SJSA1 (cell line): Measurements from ENCODE around the gene ARMC2. TPM values are rescaled to one million over a fixed set of nuclear protein-coding genes. Genes with fewer than 3 reads are reported as not detected.
"Not testable (repeated sequence)": the region's sequence is repeated elsewhere in the genome, so short reads cannot be mapped to it uniquely, and the experiment has no call there.

ENCODE experiments used
- DNase-seq, 2 experiments: peaks; one replicate each; pipeline ENCODE4 v3.0.0-alpha.2; 2015 to 2020; ENCODE audit warnings: low spot score in 2 of 2, low read depth in 1 of 2
- H3K27ac ChIP-seq: fragments of 250-450 bp; sonication (Bioruptor Pico); 2 replicates; pipeline ENCODE4 v1.5.1; 2020; ENCODE audit warnings: mild to moderate bottlenecking, moderate library complexity
- H3K27me3 ChIP-seq: fragments of 250-450 bp; sonication (Bioruptor Pico); replicated peaks from 2 replicates; pipeline ENCODE4 v1.5.1; 2020; ENCODE audit warnings: mild to moderate bottlenecking, moderate library complexity
- H3K36me3 ChIP-seq: fragments of 250-450 bp; sonication (Bioruptor Pico); 2 replicates; pipeline ENCODE4 v1.5.1; 2020; ENCODE audit warnings: mild to moderate bottlenecking
- H3K4me1 ChIP-seq: fragments of 250-450 bp; sonication (Bioruptor Pico); replicated peaks from 2 replicates; pipeline ENCODE4 v1.6.1; 2021; ENCODE audit warnings: mild to moderate bottlenecking
- H3K4me3 ChIP-seq: fragments of 250-450 bp; sonication (Bioruptor Pico); 2 replicates; pipeline ENCODE4 v1.5.1; 2020; ENCODE audit warnings: mild to moderate bottlenecking
- H3K9me3 ChIP-seq: fragments of 250-450 bp; sonication (Bioruptor Pico); replicated peaks from 2 replicates; pipeline ENCODE4 v1.5.1; 2020; ENCODE audit warnings: mild to moderate bottlenecking
- total RNA-seq: library from RNA; depleted of rRNA; stranded (reverse); fragments of >200 nt; shearing (Covaris generic); gene quantifications from 2 replicates; pipeline ENCODE4 v1.2.3, GENCODE V29; 2014

The ARMC2 gene
- total RNA-seq, 1 experiment from 2014 or later = 0.71 TPM

DNA sequence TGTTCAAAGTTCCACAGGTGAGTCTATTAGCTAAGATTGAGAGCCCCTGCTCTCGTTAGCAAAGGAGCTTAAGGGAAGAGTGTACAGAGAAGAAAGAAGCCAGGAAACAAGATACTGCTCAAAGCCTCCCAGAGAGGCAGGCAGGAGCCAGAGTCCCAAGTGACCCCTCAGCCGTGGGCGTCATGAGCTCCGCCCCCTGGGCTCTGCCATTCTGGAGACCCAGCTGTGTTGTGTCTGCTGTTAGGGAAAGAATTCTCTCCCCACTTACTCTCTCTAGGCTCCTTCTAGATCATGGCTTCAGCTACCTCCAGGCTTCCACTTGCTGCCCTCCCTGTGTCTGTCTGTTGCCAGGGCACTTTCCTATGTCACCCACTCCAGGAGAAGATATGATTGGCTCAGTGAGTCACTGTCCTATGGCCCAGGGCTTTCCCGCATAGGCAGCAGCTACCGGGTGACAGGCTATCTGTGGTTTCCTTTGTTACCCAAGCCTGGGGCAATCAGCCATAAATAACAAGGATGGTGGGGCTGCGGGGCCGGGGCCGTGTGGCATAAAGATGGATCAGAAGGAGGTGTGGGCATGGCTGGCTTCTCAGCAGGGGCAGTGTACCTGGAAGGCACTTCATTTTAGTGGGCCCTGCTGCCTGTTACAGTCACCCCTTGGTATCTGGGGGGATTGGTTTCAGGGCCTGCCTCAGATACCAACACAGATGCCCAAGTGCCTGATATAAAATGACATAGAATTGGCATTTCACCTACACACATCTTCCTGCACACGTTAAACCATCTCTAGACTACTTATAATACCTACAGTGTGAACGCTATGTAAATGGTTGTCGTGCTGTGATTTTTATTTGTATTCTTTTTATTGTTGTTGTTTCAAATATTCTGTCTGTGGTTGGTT lies 118.9 kb downstream of the ARMC2 start:
- no peak overlapping the region for H3K4me3 ChIP-seq
- H3K27ac ChIP-seq = no peak overlapping the region
- peaks cover 8% of the 10 kb centered on the region for H3K4me1 ChIP-seq
- peak; percentile 30 to 53 for DNase-seq
- H3K27me3 ChIP-seq = no peaks in the 10 kb centered on the region
- no peaks in the 10 kb centered on the region for H3K36me3 ChIP-seq
- no peaks in the 10 kb centered on the region for H3K9me3 ChIP-seq

DNA sequence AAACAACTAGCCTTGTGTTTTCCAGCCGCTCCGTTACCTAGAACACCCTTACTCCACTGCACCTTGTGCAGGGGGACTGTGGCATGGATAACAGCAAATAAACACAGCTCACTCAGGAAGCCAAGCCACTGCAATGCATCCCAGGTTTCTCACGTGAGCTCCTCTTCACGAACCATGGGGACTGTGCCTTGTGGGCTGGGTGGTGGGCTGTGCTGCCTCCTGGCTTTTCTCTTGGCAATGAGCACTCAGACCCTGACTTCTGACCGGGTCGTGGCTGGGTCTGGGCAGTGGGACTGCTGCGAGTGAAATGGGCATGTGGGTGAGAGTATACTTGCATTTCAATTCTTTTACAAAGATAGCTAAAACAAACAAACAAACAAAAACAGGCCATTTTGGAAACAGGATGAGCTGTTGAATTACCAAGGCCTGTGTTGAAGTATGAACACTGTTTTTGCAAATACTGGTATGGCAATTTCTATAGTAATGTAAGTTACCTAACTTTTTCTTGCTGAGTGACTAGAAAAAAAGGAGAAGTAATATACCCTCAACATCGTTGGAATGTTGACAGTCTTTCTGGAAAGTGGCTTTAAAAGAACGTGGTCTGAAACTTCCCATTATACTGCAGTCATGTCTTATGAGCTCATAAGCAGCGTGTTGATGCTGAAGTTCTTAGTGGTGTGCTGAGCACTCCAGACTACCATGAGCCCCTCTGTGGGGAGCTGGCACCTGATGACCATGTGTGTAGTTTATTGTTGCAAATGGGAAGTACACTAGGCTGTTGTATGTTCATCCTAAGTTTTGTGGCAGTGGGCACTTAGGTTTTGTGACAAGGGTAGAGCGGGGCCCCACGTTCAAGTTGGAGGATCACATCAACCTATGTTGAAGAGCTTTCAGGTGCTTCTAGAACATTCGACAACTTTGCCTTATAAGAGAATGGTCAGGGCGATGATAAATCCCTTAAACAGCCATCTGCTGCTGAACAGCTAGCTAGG lies 120.4 kb downstream of the ARMC2 start:
- Histone ChIP-seq H3K4me3 (no peak overlapping the region), H3K4me1 (peaks cover 6% of the 10 kb centered on the region), H3K27me3 (no peaks in the 10 kb centered on the region), H3K27ac (no peak overlapping the region), H3K36me3 (no peaks in the 10 kb centered on the region), H3K9me3 (no peaks in the 10 kb centered on the region)
- DNase-seq = no peak

DNA sequence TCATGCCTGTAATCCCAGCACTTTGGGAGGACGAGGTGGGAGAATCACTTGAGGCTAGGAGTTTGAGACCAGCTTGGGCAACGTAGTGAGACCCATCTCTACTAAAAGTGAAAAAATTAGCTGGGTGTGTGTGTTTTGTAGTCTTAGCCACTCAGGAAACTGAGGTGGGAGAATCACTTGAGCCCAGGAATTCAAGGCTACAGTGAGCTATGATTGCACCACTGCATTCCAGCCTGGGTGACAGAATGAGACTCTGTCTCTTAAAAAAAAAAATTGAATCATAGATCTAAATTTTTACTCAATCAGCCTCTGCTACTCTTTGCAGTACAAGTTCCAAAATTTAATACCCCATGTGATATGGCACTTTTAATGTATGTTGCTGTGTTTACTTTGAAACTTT lies 121.6 kb downstream of the ARMC2 start:
- Histone ChIP-seq H3K4me1 (peaks cover 6% of the 10 kb centered on the region), H3K36me3 (no peaks in the 10 kb centered on the region), H3K27ac (no peak overlapping the region), H3K27me3 (no peaks in the 10 kb centered on the region), H3K9me3 (no peaks in the 10 kb centered on the region), H3K4me3 (no peak overlapping the region)
- no peak for DNase-seq

DNA sequence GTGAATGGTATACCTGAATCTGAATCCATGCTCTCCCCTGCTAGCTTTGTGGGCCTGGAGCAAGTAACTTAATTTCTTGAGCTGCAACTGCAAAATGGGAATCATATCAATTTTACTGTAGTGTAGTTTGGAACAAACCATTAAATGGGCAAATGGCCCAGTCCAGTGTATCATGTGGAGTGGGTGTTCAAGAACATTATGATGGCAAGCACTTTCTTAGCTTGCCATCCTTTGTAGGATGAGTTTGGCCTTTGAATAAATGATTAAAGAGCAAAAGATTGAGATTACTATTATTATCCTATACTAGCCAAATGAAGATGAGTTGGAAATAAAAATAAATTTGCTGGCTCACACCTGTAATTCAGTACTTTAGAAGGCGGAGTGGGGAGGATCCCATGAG lies 126.0 kb downstream of the ARMC2 start:
- Histone ChIP-seq H3K36me3 (no peaks in the 10 kb centered on the region), H3K27me3 (no peaks in the 10 kb centered on the region), H3K4me1 (no peaks in the 10 kb centered on the region), H3K27ac (no peak overlapping the region), H3K9me3 (no peaks in the 10 kb centered on the region), H3K4me3 (no peak overlapping the region)
- no peak for DNase-seq

DNA sequence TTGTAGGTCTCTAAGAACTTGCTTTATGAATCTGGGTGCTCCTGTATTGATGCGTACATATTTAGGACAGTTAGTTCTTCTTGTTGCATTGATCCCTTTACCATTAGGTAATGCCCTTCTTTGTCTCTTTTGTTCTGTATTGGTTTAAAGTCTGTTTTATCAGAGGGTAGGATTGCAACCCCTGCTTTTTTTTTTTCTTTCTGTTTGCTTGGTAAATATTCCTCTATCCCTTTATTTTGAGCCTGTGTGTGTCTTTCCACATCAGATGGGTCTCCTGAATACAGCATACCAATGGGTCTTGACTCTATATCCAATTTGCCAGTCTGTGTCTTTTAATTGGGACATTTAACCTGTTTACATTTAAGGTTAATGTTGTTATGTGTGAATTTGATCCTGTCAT lies 130.4 kb downstream of the ARMC2 start:
- H3K36me3 ChIP-seq, H3K4me1 ChIP-seq, H3K9me3 ChIP-seq, H3K4me3 ChIP-seq, H3K27me3 ChIP-seq, H3K27ac ChIP-seq, DNase-seq: not testable (repeated sequence)

DNA sequence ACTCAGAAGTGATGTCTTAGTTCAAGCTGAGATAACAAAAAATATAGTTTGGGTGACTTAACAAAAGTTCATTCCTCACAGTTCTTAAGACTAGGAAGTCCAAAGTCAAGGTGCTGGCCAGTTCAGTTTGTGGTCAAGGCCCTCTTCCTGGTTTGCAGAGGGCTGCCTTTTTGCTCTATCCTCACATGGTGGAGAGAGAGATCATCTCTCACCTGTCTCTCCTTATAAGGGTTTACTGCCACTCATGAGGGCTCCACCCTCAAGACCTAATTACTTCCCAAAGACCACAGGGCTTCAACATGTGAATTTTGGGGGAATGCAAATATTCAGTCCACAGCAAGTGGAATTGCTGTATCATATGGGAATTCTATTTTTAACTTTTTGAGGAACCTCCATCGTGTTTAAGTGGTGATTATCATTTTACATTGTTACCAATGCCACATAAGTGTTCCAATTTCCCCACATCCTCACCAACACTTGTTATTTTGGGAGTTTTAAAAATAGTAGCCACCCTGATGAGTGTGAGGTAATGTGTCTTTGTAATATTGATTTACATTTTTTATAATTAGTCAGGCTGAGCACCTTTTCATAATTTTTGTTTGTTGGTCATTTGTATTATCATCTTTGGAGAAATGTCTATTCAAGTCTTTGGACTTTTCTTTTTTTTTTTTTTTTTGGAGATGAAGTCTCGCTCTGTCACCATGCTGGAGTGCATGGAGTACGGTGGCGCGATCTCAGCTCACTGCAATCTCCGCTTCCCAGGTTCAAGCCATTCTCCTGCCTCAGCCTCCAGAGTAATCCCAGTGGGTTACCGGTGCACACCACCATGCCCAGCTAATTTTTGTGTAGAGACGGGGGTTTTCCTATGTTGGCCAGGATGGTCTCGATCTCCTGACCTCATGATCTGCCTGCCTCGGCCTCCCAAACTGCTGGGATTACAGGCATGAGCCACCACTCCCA lies 134.2 kb downstream of the ARMC2 start:
- Histone ChIP-seq H3K27ac (no peak overlapping the region), H3K36me3 (no peaks in the 10 kb centered on the region; the same call in 1 of the 2 replicates), H3K9me3 (no peaks in the 10 kb centered on the region), H3K4me3 (no peak overlapping the region), H3K27me3 (no peaks in the 10 kb centered on the region), H3K4me1 (no peaks in the 10 kb centered on the region)
- DNase-seq = no peak

DNA sequence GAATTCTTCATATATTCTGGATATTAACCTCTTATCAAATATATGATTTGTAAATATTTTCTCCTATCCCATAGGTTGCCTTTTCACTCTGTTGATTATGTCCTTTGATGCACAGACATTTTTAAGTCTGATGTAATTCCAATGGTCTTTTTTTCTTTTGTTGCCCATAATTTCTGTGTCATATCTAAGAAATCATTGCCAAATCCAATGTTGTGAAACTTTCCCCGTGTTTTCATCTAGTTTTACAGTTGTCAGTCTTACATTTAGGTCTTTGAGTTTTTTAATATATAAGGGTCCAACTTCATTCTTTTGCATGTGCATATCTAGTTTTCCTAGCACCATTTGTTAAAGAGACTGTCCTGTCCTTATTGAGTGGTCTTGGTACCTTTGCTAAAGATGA lies 134.9 kb downstream of the ARMC2 start:
- Histone ChIP-seq H3K9me3 (no peaks in the 10 kb centered on the region), H3K27ac (no peak overlapping the region), H3K4me3 (no peak overlapping the region), H3K36me3 (no peaks in the 10 kb centered on the region; the same call in 1 of the 2 replicates), H3K4me1 (no peaks in the 10 kb centered on the region), H3K27me3 (no peaks in the 10 kb centered on the region)
- no peak for DNase-seq

DNA sequence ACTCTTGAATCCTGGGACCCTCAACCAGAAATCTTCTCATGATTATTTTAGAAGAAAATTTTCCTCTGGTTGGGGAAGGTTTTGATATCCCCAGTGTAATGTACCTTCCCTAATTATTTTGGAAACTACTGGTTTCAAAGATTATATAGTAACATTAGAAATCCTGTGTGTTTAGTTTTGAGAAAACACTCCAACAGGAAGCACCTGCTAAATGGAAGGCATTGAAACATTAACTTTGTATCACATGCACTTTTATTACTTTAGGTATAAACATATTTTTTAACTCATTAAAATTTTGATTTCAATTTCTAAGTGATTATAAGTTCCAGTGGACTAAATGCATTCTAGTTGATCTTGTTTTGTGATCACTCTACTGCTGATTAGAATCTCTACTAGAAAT lies 137.1 kb downstream of the ARMC2 start:
- no peak for DNase-seq
- Histone ChIP-seq H3K27me3 (no peaks in the 10 kb centered on the region), H3K4me1 (no peaks in the 10 kb centered on the region)

DNA sequence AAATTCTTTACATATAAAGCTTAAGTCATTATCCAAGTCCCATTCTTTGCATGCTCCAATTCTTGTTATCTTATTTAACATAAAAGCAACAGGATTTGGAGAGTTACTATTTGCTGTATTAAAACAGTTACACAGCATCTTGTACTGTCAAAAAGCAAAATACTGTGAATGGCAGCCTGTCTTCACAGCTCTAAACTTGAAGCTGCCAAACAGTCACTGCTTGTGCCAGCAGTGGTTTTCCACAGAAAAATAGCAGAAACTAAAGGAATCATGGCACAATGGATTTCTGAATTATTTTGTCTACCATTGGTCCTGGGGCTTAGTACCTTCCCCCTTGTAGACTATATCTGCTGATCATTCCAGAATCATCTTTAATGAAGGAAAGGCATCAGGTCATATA lies 138.9 kb downstream of the ARMC2 start:
- no peaks in the 10 kb centered on the region for H3K4me1 ChIP-seq
- no peak overlapping the region for H3K27ac ChIP-seq
- H3K4me3 ChIP-seq = no peak overlapping the region
- H3K36me3 ChIP-seq = peaks cover 10% of the 10 kb centered on the region
- no peak for DNase-seq
- no peaks in the 10 kb centered on the region for H3K9me3 ChIP-seq
- H3K27me3 ChIP-seq = no peaks in the 10 kb centered on the region

More for the DNA sequence above, 137.1 kb downstream of the ARMC2 start:
- Histone ChIP-seq H3K9me3 (no peaks in the 10 kb centered on the region), H3K27ac (no peak overlapping the region), H3K36me3 (peaks cover 6% of the 10 kb centered on the region), H3K4me3 (no peak overlapping the region)

DNA sequence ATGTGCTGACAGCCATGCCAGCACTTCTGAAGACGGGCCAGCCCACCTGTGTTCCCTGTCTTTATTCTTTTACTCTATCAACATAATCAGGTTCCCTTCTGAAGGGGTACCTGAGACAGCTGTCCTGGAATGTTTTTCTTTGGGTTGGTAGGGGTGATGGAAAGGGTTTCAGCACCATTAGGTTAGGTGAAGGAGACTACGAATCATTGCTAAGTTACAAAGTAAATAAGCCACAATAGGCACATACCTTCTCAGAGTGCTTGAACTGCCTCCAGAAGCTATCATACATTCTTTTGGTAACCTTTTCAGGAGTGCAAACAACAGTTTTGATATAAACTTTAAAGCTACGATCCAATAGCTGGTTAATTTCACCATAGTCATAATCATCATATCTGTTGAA lies 140.1 kb downstream of the ARMC2 start:
- H3K27me3 ChIP-seq = no peaks in the 10 kb centered on the region
- H3K27ac ChIP-seq = no peak overlapping the region
- no peak overlapping the region for H3K4me3 ChIP-seq
- peaks cover 13% of the 10 kb centered on the region for H3K36me3 ChIP-seq
- no peaks in the 10 kb centered on the region for H3K9me3 ChIP-seq
- H3K4me1 ChIP-seq = no peaks in the 10 kb centered on the region
- DNase-seq = no peak

DNA sequence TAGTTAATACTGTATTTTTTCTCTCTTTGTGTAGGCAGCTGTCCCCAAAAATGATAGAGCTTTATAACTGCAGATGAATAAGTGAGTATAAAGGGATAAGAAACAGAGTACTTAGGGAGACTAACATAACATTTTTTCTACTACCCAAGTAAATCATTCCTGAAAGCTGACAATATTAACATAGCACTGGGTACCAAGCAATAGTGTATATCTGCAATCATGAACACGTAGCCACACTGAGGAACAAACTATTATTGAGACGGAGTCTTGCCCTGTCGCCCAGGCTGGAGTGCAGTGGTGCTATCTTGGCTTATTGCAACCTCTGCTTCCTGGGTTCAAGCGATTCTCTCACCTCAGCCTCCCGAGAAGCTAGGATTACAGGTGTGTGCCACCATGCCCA lies 140.5 kb downstream of the ARMC2 start:
- H3K27ac ChIP-seq = no peak overlapping the region
- H3K4me3 ChIP-seq = no peak overlapping the region

DNA sequence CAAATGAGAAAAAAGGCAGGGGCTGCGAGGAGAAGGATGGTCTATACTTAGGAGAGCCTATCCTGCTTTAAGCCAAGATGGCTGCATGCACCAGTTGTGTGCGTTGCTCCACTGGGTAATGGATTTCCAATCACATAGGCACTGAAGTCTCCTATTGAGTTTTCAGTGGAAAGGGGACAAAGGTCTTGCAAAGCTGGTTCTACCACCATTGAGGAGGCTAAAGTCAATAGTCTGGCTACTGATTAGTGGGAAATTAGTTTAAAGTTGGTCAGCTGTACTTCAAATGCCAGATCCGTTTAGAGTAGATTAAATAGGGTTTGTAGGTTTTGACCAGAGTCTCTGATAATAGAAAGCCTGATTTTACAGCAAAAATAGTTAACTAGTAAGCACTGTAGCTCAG lies 141.5 kb downstream of the ARMC2 start:
- DNase-seq = no peak
- Histone ChIP-seq H3K4me1 (no peaks in the 10 kb centered on the region), H3K27ac (no peak overlapping the region), H3K4me3 (no peak overlapping the region), H3K27me3 (no peaks in the 10 kb centered on the region), H3K9me3 (no peaks in the 10 kb centered on the region), H3K36me3 (peaks cover 13% of the 10 kb centered on the region)

More for the DNA sequence above, 140.5 kb downstream of the ARMC2 start:
- Histone ChIP-seq H3K9me3 (no peaks in the 10 kb centered on the region), H3K27me3 (no peaks in the 10 kb centered on the region), H3K36me3 (peaks cover 13% of the 10 kb centered on the region), H3K4me1 (no peaks in the 10 kb centered on the region)
- no peak for DNase-seq

DNA sequence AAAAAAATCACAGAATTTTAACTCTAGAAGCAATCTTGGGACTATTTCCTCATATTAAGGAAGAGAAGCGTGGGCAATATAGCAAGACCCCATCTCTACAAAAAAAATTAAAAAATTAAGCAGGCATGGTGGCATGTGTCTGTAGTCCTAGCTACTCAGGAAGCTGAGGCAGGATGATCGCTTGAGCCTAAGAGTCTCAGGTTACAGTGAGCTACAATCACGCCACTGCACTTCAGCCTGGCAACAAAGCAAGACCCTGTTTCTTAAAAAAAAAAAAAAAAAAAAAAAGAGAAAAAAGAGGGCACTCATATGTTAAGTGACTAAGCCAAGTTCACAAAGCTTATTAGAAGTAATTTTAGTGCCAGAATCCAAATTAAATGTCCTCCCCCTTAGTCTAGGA lies 145.7 kb downstream of the ARMC2 start:
- H3K4me3 ChIP-seq = no peak overlapping the region
- no peak overlapping the region for H3K27ac ChIP-seq
- H3K36me3 ChIP-seq = peaks cover 9% of the 10 kb centered on the region; the same call in 1 of the 2 replicates
- H3K27me3 ChIP-seq = no peaks in the 10 kb centered on the region
- DNase-seq = no peak
- no peaks in the 10 kb centered on the region for H3K4me1 ChIP-seq
- H3K9me3 ChIP-seq = no peaks in the 10 kb centered on the region
